Endothelial cell (in vitro differentiated cells): Measurements from ENCODE around the gene ARL11. TPM values are rescaled to one million over a fixed set of nuclear protein-coding genes. Genes with fewer than 3 reads are reported as not detected.
"Not testable (repeated sequence)": the region's sequence is repeated elsewhere in the genome, so short reads cannot be mapped to it uniquely, and the experiment has no call there.

Experiments
- DNase-seq: peaks from one replicate; pipeline ENCODE4 v3.0.0; 2021; ENCODE audit warnings: low spot score
- H3K27ac Mint-ChIP-seq: one replicate; pipeline ENCODE4 v1.8.0; 2021; ENCODE audit warnings: mixed read lengths, inconsistent platforms; ENCODE audit not compliant: unreplicated experiment
- H3K27me3 Mint-ChIP-seq: one replicate; pipeline ENCODE4 v1.8.0; 2021; ENCODE audit warnings: mild to moderate bottlenecking, moderate library complexity, mixed read lengths, inconsistent platforms; ENCODE audit not compliant: unreplicated experiment
- H3K36me3 Mint-ChIP-seq: one replicate; pipeline ENCODE4 v1.8.0; 2021; ENCODE audit warnings: mild to moderate bottlenecking, low read depth, mixed read lengths, inconsistent platforms; ENCODE audit not compliant: unreplicated experiment
- H3K4me1 Mint-ChIP-seq: one replicate; pipeline ENCODE4 v1.8.0; 2021; ENCODE audit warnings: mild to moderate bottlenecking, mixed read lengths, inconsistent platforms; ENCODE audit not compliant: unreplicated experiment
- H3K4me3 Mint-ChIP-seq: one replicate; pipeline ENCODE4 v1.8.0; 2021; ENCODE audit warnings: mild to moderate bottlenecking, mixed read lengths, inconsistent platforms; ENCODE audit not compliant: unreplicated experiment
- H3K9me3 Mint-ChIP-seq: one replicate; pipeline ENCODE4 v1.8.0; 2021; ENCODE audit warnings: mixed read lengths, inconsistent platforms; ENCODE audit not compliant: unreplicated experiment
- CTCF ChIP-seq: fragments of 200-600 bp; sonication (generic); IDR thresholded peaks from one replicate; pipeline ENCODE4 v1.5.0; 2021; ENCODE audit warnings: antibody characterized with exemption; ENCODE audit not compliant: unreplicated experiment
- total RNA-seq: library from RNA; stranded (reverse); fragmentation: NEBNext Ultra II Directional; extraction: Animal tissue kit (Norgen Biotek cat#: 25700); gene quantifications from one replicate; pipeline ENCODE4 v1.2.1, GENCODE V29; 2021; ENCODE audit not compliant: unreplicated experiment

The ARL11 gene
- total RNA-seq, 1 donor from 2014 or later, result 1.4 TPM

- TF ChIP-seq CTCF, result no peak
- DNase-seq, result peak; percentile 67
- Mint-ChIP-seq H3K9me3 (no peaks in the 10 kb centered on the region), H3K27ac (peak within 1 kb of the TSS; percentile 87), H3K4me1 (peaks cover 15% of the 10 kb centered on the region), H3K27me3 (peaks cover 8% of the 10 kb centered on the region), H3K4me3 (peak within 1 kb of the TSS; percentile 97), H3K36me3 (peaks cover 25% of the 10 kb centered on the region)
These were observed 42.8 kb upstream of the ARL11 start, which contains the start of gene RCBTB1 for GRCh38 chr13:49585220-49586157. TSS of gene RCBTB1 (minus strand) at chr13:49585558. CDS start at chr13:49567279, 18,279 bp downstream.

- peaks cover 15% of the 10 kb centered on the region for H3K4me1 Mint-ChIP-seq
- H3K27me3 Mint-ChIP-seq, result peaks cover 8% of the 10 kb centered on the region
- H3K27ac Mint-ChIP-seq, result no peak overlapping the region
- peaks cover 14% of the 10 kb centered on the region for H3K36me3 Mint-ChIP-seq
- no peaks in the 10 kb centered on the region for H3K9me3 Mint-ChIP-seq
- DNase-seq, result no peak
- peak overlapping the region; percentile 87 for H3K4me3 Mint-ChIP-seq
- TF ChIP-seq CTCF, result no peak
These were observed 41.6 kb upstream of the ARL11 start for GRCh38 chr13:49586717-49587116.

GRCh38 chr13:49587311-49587847 lies 40.9 kb upstream of the ARL11 start:
- Mint-ChIP-seq H3K4me3 (no peak overlapping the region), H3K27ac (no peak overlapping the region), H3K27me3 (peaks cover 8% of the 10 kb centered on the region), H3K4me1 (peaks cover 15% of the 10 kb centered on the region), H3K9me3 (no peaks in the 10 kb centered on the region), H3K36me3 (peaks cover 11% of the 10 kb centered on the region)
- DNase-seq, result no peak
- TF ChIP-seq CTCF, result no peak

- H3K9me3 Mint-ChIP-seq, H3K4me1 Mint-ChIP-seq, H3K27me3 Mint-ChIP-seq, H3K27ac Mint-ChIP-seq, H3K4me3 Mint-ChIP-seq, H3K36me3 Mint-ChIP-seq, DNase-seq: not testable (repeated sequence)
These were observed 37.6 kb upstream of the ARL11 start for GRCh38 chr13:49590714-49591113.

GRCh38 chr13:49593876-49594275 lies 34.4 kb upstream of the ARL11 start:
- H3K4me1 Mint-ChIP-seq, H3K4me3 Mint-ChIP-seq, H3K36me3 Mint-ChIP-seq, H3K27me3 Mint-ChIP-seq, H3K9me3 Mint-ChIP-seq, DNase-seq, H3K27ac Mint-ChIP-seq: not testable (repeated sequence)

GRCh38 chr13:49594576-49594975 lies 33.7 kb upstream of the ARL11 start:
- peaks cover 2% of the 10 kb centered on the region for H3K27me3 Mint-ChIP-seq
- H3K27ac Mint-ChIP-seq, result no peak overlapping the region
- peaks cover 7% of the 10 kb centered on the region for H3K4me1 Mint-ChIP-seq
- H3K4me3 Mint-ChIP-seq, result no peak overlapping the region
- no peak for TF ChIP-seq CTCF
- peaks cover 4% of the 10 kb centered on the region for H3K36me3 Mint-ChIP-seq
- H3K9me3 Mint-ChIP-seq, result no peaks in the 10 kb centered on the region
- DNase-seq, result no peak
